ENCODE measurements around the gene STAB2. TPM values are rescaled to one million over a fixed set of nuclear protein-coding genes. Genes with fewer than 3 reads are reported as not detected.

The STAB2 gene
- total and polyA plus RNA-seq, 2 of the 8 experiments (the other 6 are each of a cell fraction or from before 2014, with no cell fraction given), result not detected

- H2BK12ac ChIP-seq (ENCODE audit: low read depth, low read length), result no peak overlapping the region
- no peaks in the 10 kb centered on the region for H4K20me1 ChIP-seq (replicated peaks in 1 of 2; ENCODE audit: control insufficient read depth in 1 of 2, insufficient read depth in 2 of 2, low read length in 2 of 2)
- H3K4me2 ChIP-seq (ENCODE audit: insufficient read depth in 1 of 2, low read depth in 2 of 2, low read length in 2 of 2), result no peak overlapping the region
- ChIA-PET POLR2A (ENCODE audit: partially characterized antibody) (no interaction called here), CTCF (ENCODE audit: partially characterized antibody) (interaction anchor here (0.6 to 1.3 kb wide), 4 partner anchors 13 to 124 kb away, joined by 3 to 4 read pairs (median 3); no protein-coding TSS in a partner anchor)
- no peak overlapping the region for H3K56ac ChIP-seq (replicated peaks; ENCODE audit: insufficient read length, low read depth, low read length)
- no peak overlapping the region for H3K4ac ChIP-seq (replicated peaks; ENCODE audit: insufficient read length, low read depth, low read length)
- H3K4me1 ChIP-seq (replicated peaks in 1 of 4; ENCODE audit: control insufficient read depth in 3 of 4, insufficient read depth in 4 of 4, low read length in 3 of 4), result no peaks in the 10 kb centered on the region
- FAIRE-seq (no peak), DNase-seq (ENCODE audit: low read depth in 1 of 2, low spot score in 2 of 2) (no peak)
- H2BK20ac ChIP-seq (ENCODE audit: low read length), result no peak overlapping the region
- H4K91ac ChIP-seq (replicated peaks; ENCODE audit: insufficient read length, low read length), result no peak overlapping the region
- H4K8ac ChIP-seq (ENCODE audit: extremely low read depth, insufficient read depth, low read length), result no peak overlapping the region
- no peaks in the 10 kb centered on the region for H3K23me2 ChIP-seq (ENCODE audit: low read depth, low read length)
- no peaks in the 10 kb centered on the region for H3K27me3 ChIP-seq (replicated peaks in 1 of 4; ENCODE audit: control insufficient read depth in 3 of 4, extremely low read depth in 1 of 4, insufficient read depth in 3 of 4, low read length in 3 of 4)
- H3K23ac ChIP-seq (ENCODE audit: insufficient read length), result no peak overlapping the region
- H2AK5ac ChIP-seq (ENCODE audit: low read depth, low read length), result no peak overlapping the region
- H3K79me1 ChIP-seq (ENCODE audit: low read depth, low read length), result no peaks in the 10 kb centered on the region
- H3K4me3 ChIP-seq (ENCODE audit: extremely low read depth in 1 of 4, insufficient read depth in 2 of 4, low read depth in 3 of 4, low read length in 4 of 4), result no peak overlapping the region
- H3K27ac ChIP-seq (ENCODE audit: low read depth, low read length), result no peak overlapping the region
- H3K14ac ChIP-seq (ENCODE audit: insufficient read length), result no peak overlapping the region
- no peak for TF ChIP-seq FOSL1 (IDR thresholded peaks at IDR 0.05; ENCODE audit: insufficient read depth, low read depth, low read length)
- H2BK5ac ChIP-seq (ENCODE audit: low read depth, low read length), result no peak overlapping the region
- no peak overlapping the region for H3K18ac ChIP-seq (ENCODE audit: extremely low read depth, low read length)
- H3K79me2 ChIP-seq (ENCODE audit: control insufficient read depth in 1 of 2, insufficient read depth in 2 of 2, low read length in 2 of 2), result no peaks in the 10 kb centered on the region
- H3K9ac ChIP-seq (replicated peaks in 1 of 4; ENCODE audit: extremely low read depth in 1 of 4, low read depth in 3 of 4, low read length in 3 of 4), result 0 out of 7 replicates have a peak overlapping the region, but pooled peaks of 1 of the 4 experiments have one; percentile 3
- H2BK15ac ChIP-seq (ENCODE audit: low read length), result no peak overlapping the region
- H3K36me3 ChIP-seq (ENCODE audit: control insufficient read depth in 2 of 4, insufficient read depth in 4 of 4, low read length in 3 of 4), result no peaks in the 10 kb centered on the region
- no peak overlapping the region for H2AFZ ChIP-seq (ENCODE audit: low read length)
- H3K9me3 ChIP-seq (ENCODE audit: insufficient read depth in 2 of 2, low read depth in 1 of 2, low read length in 1 of 2), result no peaks in the 10 kb centered on the region
- H4K5ac ChIP-seq (ENCODE audit: insufficient read length, low read depth, low read length), result no peak overlapping the region
- no peak overlapping the region for H2BK120ac ChIP-seq (replicated peaks; ENCODE audit: low read depth, low read length)
- 94% methylated on average over 1 of the region's 1 CpG; no CpG with 5 or more reads in 1 of the 2 experiments for WGBS, 2 experiments (ENCODE audit: extremely low coverage in 1 of 2, insufficient coverage in 1 of 2, insufficient read length in 1 of 2, insufficient replicate concordance in 2 of 2, low coverage in 1 of 2, low lambda C conversion rate in 2 of 2, missing lambda C conversion rate in 1 of 2)
Observed at GRCh38 chr12:103710544-103710943, 123.5 kb downstream of the STAB2 start.
